H1 (cell line): ENCODE data around the gene VPS35L.

Experiments
- EZH2 ChIP-seq: fragments of 200-600 bp; sonication (generic); IDR thresholded peaks from 2 replicates; pipeline ENCODE4 v1.7.1; 2012; ENCODE audit warnings: low read depth, mild to moderate bottlenecking, moderate library complexity, low read length, inconsistent platforms; ENCODE audit not compliant: severe bottlenecking
- FOSL1 ChIP-seq: IDR thresholded peaks from 2 replicates; pipeline ENCODE4 v1.6.1; 2011; ENCODE audit warnings: mild to moderate bottlenecking, low read depth, low read length, moderate library complexity; ENCODE audit not compliant: insufficient read depth
- JUN ChIP-seq: IDR thresholded peaks from 2 replicates; pipeline ENCODE4 v1.6.1; 2011; ENCODE audit warnings: low read depth, mild to moderate bottlenecking, improper control_type of control experiment, low read length
- NRF1 ChIP-seq: IDR thresholded peaks from 2 replicates; pipeline ENCODE4 v1.6.1; 2011; ENCODE audit warnings: mild to moderate bottlenecking, low read depth, low read length, improper control_type of control experiment
- POLR2A ChIP-seq, 2 experiments: IDR thresholded peaks; 1 replicate in 1 of 2; 2 replicates in 1 of 2; pipeline ENCODE4 v1.6.1; 2011; ENCODE audit warnings: low read depth in 2 of 2, low read length in 2 of 2, mild to moderate bottlenecking in 2 of 2; ENCODE audit errors: control extremely low read depth in 1 of 2
- RFX5 ChIP-seq: IDR thresholded peaks from 2 replicates; pipeline ENCODE4 v1.6.1; 2011; ENCODE audit warnings: low read depth, low read length, improper control_type of control experiment, borderline replicate concordance
- TAF1 ChIP-seq: IDR thresholded peaks from 2 replicates; pipeline ENCODE4 v1.6.1; 2011; ENCODE audit warnings: mild to moderate bottlenecking, low read depth, low read length
- TCF12 ChIP-seq: IDR thresholded peaks from 2 replicates; pipeline ENCODE4 v1.6.1; 2011; ENCODE audit warnings: low read depth, mild to moderate bottlenecking, low read length
- TEAD4 ChIP-seq: IDR thresholded peaks from 2 replicates; pipeline ENCODE4 v1.6.1; 2012; ENCODE audit warnings: low read depth, low read length, inconsistent platforms, mixed read lengths
- TF ChIP-seq, protein P1 (sequence below), 3 experiments: IDR thresholded peaks; 1 replicate in 2 of 3; 2 replicates in 1 of 3; pipeline versions ENCODE4 v1.5.1 to v1.6.1; 2011; ENCODE audit warnings: low read length in 3 of 3, mild to moderate bottlenecking in 3 of 3, inconsistent platforms in 2 of 3, low read depth in 1 of 3, moderate library complexity in 1 of 3; ENCODE audit not compliant: insufficient read depth in 1 of 3; ENCODE audit errors: control extremely low read depth in 1 of 3
- TF ChIP-seq, protein P2 (sequence below): IDR thresholded peaks from 2 replicates; pipeline ENCODE4 v1.6.1; 2011; ENCODE audit warnings: low read depth, mild to moderate bottlenecking, low read length; ENCODE audit not compliant: insufficient read depth
- TF ChIP-seq, protein P3 (sequence below): IDR thresholded peaks from 2 replicates; pipeline ENCODE4 v1.6.1; 2011; ENCODE audit warnings: low read length, improper control_type of control experiment
- TF ChIP-seq, protein P4 (sequence below): IDR thresholded peaks from 2 replicates; pipeline ENCODE4 v1.6.1; 2012; ENCODE audit warnings: inconsistent platforms

DNA sequence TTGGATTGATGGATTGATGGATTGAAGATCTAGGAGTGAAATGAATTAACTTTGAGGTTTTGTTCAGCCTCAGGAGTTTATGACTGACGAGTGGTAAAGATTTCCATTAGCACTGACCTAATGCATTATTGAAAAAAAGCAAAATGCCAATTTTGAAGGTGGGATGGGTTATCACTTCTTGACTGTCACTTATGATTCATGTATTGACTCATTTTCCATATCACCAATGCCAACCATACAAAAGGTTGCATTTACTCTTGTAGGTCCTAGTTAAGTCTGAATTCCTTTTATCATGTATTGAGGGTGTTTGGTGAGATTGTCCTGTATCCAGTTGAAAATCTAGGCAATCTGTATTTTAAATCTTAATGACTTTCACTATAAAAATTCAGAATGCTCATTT lies 104.9 kb downstream of the VPS35L start:
- TF ChIP-seq, protein P1, sequence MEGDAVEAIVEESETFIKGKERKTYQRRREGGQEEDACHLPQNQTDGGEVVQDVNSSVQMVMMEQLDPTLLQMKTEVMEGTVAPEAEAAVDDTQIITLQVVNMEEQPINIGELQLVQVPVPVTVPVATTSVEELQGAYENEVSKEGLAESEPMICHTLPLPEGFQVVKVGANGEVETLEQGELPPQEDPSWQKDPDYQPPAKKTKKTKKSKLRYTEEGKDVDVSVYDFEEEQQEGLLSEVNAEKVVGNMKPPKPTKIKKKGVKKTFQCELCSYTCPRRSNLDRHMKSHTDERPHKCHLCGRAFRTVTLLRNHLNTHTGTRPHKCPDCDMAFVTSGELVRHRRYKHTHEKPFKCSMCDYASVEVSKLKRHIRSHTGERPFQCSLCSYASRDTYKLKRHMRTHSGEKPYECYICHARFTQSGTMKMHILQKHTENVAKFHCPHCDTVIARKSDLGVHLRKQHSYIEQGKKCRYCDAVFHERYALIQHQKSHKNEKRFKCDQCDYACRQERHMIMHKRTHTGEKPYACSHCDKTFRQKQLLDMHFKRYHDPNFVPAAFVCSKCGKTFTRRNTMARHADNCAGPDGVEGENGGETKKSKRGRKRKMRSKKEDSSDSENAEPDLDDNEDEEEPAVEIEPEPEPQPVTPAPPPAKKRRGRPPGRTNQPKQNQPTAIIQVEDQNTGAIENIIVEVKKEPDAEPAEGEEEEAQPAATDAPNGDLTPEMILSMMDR (IDR thresholded peaks at IDR 0.05; ENCODE audit: control extremely low read depth in 1 of 3, insufficient read depth in 1 of 3, low read depth in 1 of 3, low read length in 3 of 3) = no peak
- TF ChIP-seq TAF1 = no peak
- TF ChIP-seq TEAD4 = no peak
- TF ChIP-seq, protein P2, sequence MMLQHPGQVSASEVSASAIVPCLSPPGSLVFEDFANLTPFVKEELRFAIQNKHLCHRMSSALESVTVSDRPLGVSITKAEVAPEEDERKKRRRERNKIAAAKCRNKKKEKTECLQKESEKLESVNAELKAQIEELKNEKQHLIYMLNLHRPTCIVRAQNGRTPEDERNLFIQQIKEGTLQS = no peak
- no peak for TF ChIP-seq POLR2A (IDR thresholded peaks at IDR 0.05; ENCODE audit: control extremely low read depth in 1 of 2, low read depth in 2 of 2, low read length in 2 of 2)
- TF ChIP-seq NRF1 = no peak
- TF ChIP-seq EZH2 = no peak
- TF ChIP-seq TCF12 = no peak
- no peak for TF ChIP-seq JUN
- TF ChIP-seq, protein P3, sequence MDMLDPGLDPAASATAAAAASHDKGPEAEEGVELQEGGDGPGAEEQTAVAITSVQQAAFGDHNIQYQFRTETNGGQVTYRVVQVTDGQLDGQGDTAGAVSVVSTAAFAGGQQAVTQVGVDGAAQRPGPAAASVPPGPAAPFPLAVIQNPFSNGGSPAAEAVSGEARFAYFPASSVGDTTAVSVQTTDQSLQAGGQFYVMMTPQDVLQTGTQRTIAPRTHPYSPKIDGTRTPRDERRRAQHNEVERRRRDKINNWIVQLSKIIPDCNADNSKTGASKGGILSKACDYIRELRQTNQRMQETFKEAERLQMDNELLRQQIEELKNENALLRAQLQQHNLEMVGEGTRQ = no peak
- no peak for TF ChIP-seq RFX5
- TF ChIP-seq FOSL1 = no peak
- TF ChIP-seq, protein P4, sequence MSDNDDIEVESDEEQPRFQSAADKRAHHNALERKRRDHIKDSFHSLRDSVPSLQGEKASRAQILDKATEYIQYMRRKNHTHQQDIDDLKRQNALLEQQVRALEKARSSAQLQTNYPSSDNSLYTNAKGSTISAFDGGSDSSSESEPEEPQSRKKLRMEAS = no peak
